ENCODE measurements around the gene OPN3.

DNA sequence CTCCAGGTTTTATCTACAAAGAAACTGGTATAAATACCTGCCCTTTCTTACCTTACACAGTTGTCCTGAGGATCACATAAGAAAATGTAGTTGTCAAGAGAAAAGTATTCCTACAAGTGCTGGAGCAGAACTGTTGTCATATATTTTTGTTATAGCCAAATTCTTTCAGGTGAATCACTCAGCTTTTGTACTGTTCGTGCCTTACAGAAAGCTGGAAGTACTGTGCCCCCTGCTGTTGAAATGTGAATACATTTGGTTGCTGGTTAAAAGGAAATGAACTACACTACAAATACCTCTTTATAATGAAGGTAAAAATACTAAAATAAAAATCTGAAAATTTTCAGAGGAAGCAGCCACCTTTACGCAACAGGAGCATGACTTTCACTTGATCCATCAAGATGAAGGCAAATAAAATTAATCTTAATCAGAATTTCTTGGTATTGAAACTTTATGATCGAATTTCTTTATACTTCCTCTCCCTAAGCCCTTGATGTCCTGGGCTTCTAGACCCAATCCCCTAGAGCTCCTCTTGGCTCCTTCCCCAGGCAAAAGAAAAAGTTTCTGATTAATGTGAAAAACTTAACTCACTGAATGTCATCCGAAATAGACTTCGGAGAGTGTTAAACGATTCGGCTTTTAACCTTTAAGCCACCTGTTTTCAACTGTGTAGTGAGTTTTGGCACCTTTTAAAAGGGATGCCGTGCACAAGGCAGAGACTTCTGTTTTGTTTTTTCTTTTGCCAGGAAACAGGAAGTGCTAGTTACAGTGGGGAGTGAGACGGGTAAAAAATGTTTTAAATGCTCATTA lies 12.5 kb downstream of the OPN3 start:
- TF ChIP-seq, protein P1, sequence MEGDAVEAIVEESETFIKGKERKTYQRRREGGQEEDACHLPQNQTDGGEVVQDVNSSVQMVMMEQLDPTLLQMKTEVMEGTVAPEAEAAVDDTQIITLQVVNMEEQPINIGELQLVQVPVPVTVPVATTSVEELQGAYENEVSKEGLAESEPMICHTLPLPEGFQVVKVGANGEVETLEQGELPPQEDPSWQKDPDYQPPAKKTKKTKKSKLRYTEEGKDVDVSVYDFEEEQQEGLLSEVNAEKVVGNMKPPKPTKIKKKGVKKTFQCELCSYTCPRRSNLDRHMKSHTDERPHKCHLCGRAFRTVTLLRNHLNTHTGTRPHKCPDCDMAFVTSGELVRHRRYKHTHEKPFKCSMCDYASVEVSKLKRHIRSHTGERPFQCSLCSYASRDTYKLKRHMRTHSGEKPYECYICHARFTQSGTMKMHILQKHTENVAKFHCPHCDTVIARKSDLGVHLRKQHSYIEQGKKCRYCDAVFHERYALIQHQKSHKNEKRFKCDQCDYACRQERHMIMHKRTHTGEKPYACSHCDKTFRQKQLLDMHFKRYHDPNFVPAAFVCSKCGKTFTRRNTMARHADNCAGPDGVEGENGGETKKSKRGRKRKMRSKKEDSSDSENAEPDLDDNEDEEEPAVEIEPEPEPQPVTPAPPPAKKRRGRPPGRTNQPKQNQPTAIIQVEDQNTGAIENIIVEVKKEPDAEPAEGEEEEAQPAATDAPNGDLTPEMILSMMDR (optimal IDR thresholded peaks at IDR 0.05 in 1 of 3, IDR thresholded peaks at IDR 0.05 in 1 of 3, conservative IDR thresholded peaks at IDR 0.05 in 1 of 3; ENCODE audit: extremely low read depth in 1 of 3, insufficient read depth in 2 of 3, low read length in 3 of 3) = peak in 2 of 3 experiments; percentile 52 to 54
- TF ChIP-seq EZH2 (IDR thresholded peaks at IDR 0.05; ENCODE audit: low read length) = no peak

Measured in keratinocyte (primary cell).